ENCODE results near the gene GALNT14.

Gene GALNT14

GRCh38 chr2:30886080-30886479, 252.2 kb downstream of the GALNT14 start:
- no peak for DNase-seq (ENCODE audit: low spot score)

DNA sequence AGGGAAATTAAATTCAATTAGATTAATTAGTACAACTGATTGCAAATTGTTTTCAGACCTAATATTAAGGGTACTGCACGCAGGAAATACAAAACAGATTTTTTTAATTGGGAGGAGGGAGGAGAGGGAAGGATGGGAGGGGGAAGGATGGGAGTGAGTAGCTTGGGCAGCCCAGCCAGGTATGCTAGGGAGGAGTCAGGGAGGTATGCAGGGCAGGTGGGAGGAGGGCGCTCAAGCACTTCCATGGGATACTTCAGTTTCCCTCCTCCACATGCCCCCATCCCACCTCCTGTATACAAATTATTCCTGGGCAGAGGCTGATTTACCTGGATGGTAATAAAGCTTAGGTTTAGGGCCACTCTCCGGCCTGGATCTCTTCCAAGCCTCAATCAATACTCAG, 254.4 kb downstream of the GALNT14 start:
- DNase-seq (ENCODE audit: low spot score), result no peak

GRCh38 chr2:30883184-30883583, 255.1 kb downstream of the GALNT14 start:
- DNase-seq (ENCODE audit: low spot score), result no peak

DNA sequence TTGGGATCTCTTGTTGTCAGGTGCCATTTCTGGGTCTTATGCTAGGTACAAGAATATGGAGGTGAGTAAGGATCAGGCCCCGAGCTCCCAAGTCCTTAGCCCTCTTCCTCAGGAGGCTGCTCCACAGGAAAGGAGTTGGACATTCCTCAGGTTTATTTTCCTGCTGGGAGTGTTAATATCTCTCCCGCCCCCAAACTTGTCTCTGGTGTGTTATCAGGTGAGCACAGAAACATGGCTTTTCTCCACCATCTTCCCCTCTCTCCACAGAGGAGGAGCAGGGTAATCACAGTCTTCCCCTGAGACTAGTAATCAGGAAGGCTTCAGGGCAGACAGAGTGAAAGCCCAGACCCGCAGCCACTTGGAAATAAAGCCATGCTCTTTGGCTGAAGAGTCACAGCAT, 257.7 kb downstream of the GALNT14 start:
- no peak for DNase-seq (ENCODE audit: low spot score)

DNA sequence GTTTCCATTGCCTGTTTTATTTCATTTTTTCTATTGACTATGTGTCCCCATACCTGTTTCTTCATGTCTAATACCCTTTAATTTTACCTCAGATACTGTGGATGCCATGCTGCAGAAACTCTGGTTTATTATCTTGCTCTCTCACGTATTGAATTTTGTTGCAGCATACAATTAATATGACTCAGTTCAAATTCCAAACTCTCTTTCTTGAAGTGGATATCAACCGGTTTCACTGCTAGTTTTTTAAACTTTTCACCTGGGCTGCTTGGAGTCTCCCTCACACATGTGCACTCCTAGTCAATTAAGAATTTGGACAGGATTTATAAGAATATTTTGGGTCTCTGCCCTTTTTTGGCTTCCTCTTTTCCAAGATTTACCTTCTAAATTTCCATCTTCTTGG, 260.4 kb downstream of the GALNT14 start:
- no peak for DNase-seq (ENCODE audit: low spot score)

DNA sequence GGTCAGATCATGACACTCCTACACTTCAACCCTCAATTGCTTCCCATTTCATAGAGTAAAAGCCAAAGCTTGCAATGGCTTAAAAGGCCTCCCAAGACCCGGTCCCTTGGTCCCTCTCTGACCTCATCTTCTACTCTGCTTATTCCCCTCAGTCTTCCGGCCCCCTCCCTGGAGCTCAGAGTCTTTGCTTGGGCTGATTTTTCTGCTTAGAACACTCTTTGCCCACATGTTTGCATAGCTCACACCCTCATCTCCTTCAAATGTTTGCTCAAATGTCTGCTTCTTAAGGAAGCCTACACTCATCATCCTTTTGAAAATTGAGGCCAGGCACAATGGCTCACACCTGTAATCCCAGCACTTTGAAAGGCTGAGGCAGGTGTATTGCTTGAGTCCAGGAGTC, 265.4 kb downstream of the GALNT14 start:
- DNase-seq (ENCODE audit: low spot score), result no peak

DNA sequence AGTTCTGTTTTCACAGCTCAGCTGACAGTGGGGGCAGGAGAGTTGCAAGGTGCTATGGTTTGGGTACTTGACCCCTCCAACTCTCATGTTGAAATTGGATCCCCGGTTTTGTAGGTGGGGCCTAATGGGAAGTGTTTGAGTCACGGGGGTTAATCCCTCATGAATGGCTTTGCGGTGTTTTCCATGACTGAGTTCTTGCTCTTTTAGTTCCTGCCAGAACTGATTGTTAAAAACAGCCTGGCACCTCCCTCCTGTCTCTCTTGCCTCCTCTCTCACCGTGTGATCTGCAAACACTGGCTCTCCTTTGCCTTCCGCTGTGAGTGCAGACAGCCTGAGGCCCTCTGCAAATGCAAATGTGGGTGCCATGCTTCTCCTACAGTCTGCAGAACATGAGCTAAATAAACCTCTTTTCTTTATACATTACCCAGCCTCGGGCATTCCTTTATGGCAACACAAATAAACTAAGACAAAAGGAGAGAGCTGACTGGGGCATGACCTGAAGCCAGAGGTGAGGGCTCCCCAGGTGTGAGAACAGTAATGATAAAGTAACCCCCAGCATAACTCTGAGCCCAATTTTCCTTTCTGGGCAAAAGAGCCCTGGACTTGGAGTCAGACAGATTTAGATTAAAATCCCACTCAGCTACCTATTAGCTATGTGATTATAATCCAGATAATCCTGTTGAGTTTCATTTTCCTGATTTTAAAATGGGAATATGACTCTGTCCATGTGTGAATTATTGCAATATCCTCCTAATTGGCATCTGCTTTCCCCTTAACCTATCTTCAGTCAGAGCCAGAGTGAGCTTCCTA, 266.1 kb downstream of the GALNT14 start:
- no peak for DNase-seq (ENCODE audit: low spot score)

GRCh38 chr2:30871440-30871839, 266.8 kb downstream of the GALNT14 start:
- no peak for DNase-seq (ENCODE audit: low spot score)

DNA sequence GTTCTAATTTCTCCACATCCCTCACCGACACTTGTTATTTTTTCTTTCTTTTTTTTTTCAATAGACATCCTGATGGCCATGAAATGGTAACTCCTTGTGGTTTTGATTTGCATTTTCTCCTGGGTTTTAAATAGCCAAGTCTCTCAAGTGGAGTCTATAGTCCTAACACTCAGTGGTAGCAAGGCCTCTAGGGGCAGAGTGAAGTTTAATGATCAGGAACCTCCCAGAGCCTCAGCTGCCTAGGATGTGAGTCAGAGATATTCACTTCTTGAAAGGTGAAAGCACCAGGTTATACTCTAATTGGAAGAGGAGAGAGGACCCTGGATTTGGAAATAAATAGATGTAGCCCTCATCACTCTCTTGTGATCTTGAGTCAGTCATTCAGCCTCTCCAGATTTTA, 268.3 kb downstream of the GALNT14 start:
- DNase-seq (ENCODE audit: low spot score), result no peak

- no peak for DNase-seq (ENCODE audit: low spot score)
Observed at GRCh38 chr2:30867385-30867784, 270.9 kb downstream of the GALNT14 start.

- no peak for DNase-seq (ENCODE audit: low spot score)
Observed at GRCh38 chr2:30866974-30867373, 271.3 kb downstream of the GALNT14 start.

- no peak for DNase-seq (ENCODE audit: low spot score)
Observed at GRCh38 chr2:30865892-30866681, 272.2 kb downstream of the GALNT14 start.

GRCh38 chr2:30865243-30865642, 273.0 kb downstream of the GALNT14 start:
- no peak for DNase-seq (ENCODE audit: low spot score)

DNA sequence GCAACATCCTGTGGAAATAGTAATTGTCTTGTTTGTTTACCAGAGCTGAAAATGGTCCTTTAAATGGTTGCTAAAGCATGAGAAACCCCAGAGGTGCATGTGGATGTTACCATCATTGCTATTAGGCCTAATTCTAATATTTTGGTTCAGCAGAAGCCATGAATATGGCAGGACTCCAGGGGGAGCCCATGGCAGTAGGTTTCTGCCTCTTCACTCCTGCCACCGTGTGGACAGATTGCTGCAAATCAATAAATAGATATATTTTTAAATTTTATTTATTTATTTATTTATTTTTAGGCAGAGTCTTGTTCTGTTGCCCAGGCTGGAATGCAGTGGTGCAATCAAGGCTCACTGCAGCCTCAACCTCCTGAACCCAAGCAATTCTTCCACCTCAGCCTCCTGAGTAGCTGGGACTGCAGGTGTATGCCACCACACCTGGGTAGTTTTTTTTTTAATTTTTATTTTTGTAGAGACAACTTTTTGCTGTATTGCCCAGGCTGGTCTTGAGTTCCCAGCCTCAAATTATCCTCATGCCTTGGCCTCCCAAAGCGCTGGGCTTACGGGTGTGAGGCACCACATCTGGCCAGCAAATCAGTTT, 276.1 kb downstream of the GALNT14 start:
- DNase-seq (ENCODE audit: low spot score), result peak; percentile 19

DNA sequence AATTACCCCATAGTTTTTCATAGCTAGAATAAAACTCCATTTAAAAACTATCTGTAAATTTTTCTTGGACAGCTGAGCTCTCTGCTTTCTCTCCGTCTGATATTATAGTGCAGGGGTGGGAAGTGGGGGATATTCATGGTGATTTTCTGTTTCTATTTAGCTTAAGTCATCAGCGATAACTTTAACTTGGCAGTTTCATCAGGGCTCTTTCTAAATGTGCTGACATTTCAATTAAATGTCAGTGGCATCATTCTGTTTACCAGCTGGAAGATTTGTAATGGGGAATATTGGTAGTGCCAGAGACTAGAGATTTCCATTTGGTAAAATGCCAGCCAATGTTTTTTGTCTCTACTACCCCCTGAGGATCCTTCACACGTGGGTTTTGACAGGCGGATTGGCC, 277.5 kb downstream of the GALNT14 start:
- DNase-seq (ENCODE audit: low spot score), result no peak

Data from HuH-7.5 (cell line).